Astrocyte (in vitro differentiated cells and primary cell): ENCODE results near the gene NPDC1. TPM values are rescaled to one million over a fixed set of nuclear protein-coding genes. Genes with fewer than 3 reads are reported as not detected.

Experiments used
- DNase-seq: peaks from one replicate; pipeline ENCODE4 v3.0.0-alpha.2; 2010; ENCODE audit warnings: low read depth
- FAIRE-seq: peaks from 2 replicates; lab custom pipeline; 2011; peaks lifted over from hg19 to GRCh38; lab: Jason Lieb, UNC
- H2AFZ ChIP-seq: 2 replicates; pipeline ENCODE4 v1.6.0; 2012; ENCODE audit warnings: low read depth, low read length, inconsistent platforms
- H3K27ac ChIP-seq: 2 replicates; pipeline ENCODE4 v1.5.1; 2011; ENCODE audit warnings: low read depth, low read length, inconsistent platforms
- H3K27me3 ChIP-seq: 2 replicates; pipeline ENCODE4 v1.6.0; 2011; ENCODE audit warnings: low read length, inconsistent platforms; ENCODE audit not compliant: insufficient read depth
- H3K36me3 ChIP-seq: 2 replicates; pipeline ENCODE4 v1.5.1; 2011; ENCODE audit warnings: low read length, inconsistent platforms; ENCODE audit not compliant: insufficient read depth
- H3K4me1 ChIP-seq: 2 replicates; pipeline ENCODE4 v1.5.1; 2011; ENCODE audit warnings: low read length, inconsistent platforms; ENCODE audit not compliant: insufficient read depth
- H3K4me2 ChIP-seq: 2 replicates; pipeline ENCODE4 v1.6.0; 2012; ENCODE audit warnings: low read length, inconsistent platforms
- H3K4me3 ChIP-seq: 2 replicates; pipeline ENCODE4 v1.5.1; 2011; ENCODE audit warnings: low read depth, mild to moderate bottlenecking, low read length, inconsistent platforms; ENCODE audit not compliant: insufficient read depth
- H3K79me2 ChIP-seq: 2 replicates; pipeline ENCODE4 v1.6.0; 2012; ENCODE audit warnings: mild to moderate bottlenecking, low read length, inconsistent platforms; ENCODE audit not compliant: insufficient read depth
- H3K9ac ChIP-seq: 2 replicates; pipeline ENCODE4 v1.6.0; 2012; ENCODE audit warnings: mild to moderate bottlenecking, low read length, inconsistent platforms
- H3K9me3 ChIP-seq: 2 replicates; pipeline ENCODE4 v1.5.1; 2012; ENCODE audit warnings: low read depth, mild to moderate bottlenecking, low read length, inconsistent platforms; ENCODE audit not compliant: insufficient read depth
- H4K20me1 ChIP-seq: 2 replicates; pipeline ENCODE4 v1.6.0; 2012; ENCODE audit warnings: low read length, inconsistent platforms; ENCODE audit not compliant: insufficient read depth
- H3K27ac Mint-ChIP-seq: one replicate; pipeline ENCODE4 v1.8.0; 2021; ENCODE audit warnings: mild to moderate bottlenecking, mixed read lengths; ENCODE audit not compliant: unreplicated experiment
- H3K27me3 Mint-ChIP-seq: one replicate; pipeline ENCODE4 v1.8.0; 2021; ENCODE audit warnings: low read depth, mixed read lengths; ENCODE audit not compliant: unreplicated experiment
- H3K36me3 Mint-ChIP-seq: one replicate; pipeline ENCODE4 v1.8.0; 2021; ENCODE audit warnings: low read depth, mixed read lengths; ENCODE audit not compliant: unreplicated experiment
- H3K4me1 Mint-ChIP-seq: one replicate; pipeline ENCODE4 v1.8.0; 2021; ENCODE audit warnings: low read depth, mixed read lengths; ENCODE audit not compliant: unreplicated experiment
- H3K4me3 Mint-ChIP-seq: one replicate; pipeline ENCODE4 v1.8.0; 2021; ENCODE audit warnings: mild to moderate bottlenecking, moderate library complexity, mixed read lengths; ENCODE audit not compliant: unreplicated experiment
- H3K9me3 Mint-ChIP-seq: one replicate; pipeline ENCODE4 v1.8.0; 2021; ENCODE audit warnings: mild to moderate bottlenecking, mixed read lengths; ENCODE audit not compliant: unreplicated experiment
- CTCF ChIP-seq: IDR thresholded peaks from 2 replicates; pipeline ENCODE4 v1.5.1; 2011; ENCODE audit warnings: low read depth, mild to moderate bottlenecking, inconsistent platforms, low read length, moderate library complexity; ENCODE audit not compliant: insufficient read depth
- EZH2 ChIP-seq: IDR thresholded peaks from 2 replicates; pipeline ENCODE4 v1.6.1; 2012; ENCODE audit warnings: mild to moderate bottlenecking, low read length, inconsistent platforms; ENCODE audit not compliant: insufficient read depth
- total RNA-seq: library from RNA; stranded (reverse); gene quantifications from 2 replicates; pipeline ENCODE4 v1.2.1, GENCODE V29; 2021

Gene NPDC1
- total RNA-seq, 1 donor from 2014 or later = 66.8 TPM

GRCh38 chr9:137052293-137052692 is 6.3 kb upstream of the NPDC1 start:
- H3K4me3 ChIP-seq = no peak overlapping the region
- H2AFZ ChIP-seq = no peak overlapping the region
- no peak overlapping the region for H3K27ac ChIP-seq
- DNase-seq (no peak), FAIRE-seq (no peak)
- H3K9me3 Mint-ChIP-seq = no peaks in the 10 kb centered on the region
- H3K79me2 ChIP-seq = no peaks in the 10 kb centered on the region
- TF ChIP-seq CTCF = no peak
- no peak for TF ChIP-seq EZH2
- H3K4me1 Mint-ChIP-seq = no peaks in the 10 kb centered on the region
- H3K4me1 ChIP-seq = peaks cover 5% of the 10 kb centered on the region
- no peak overlapping the region for H3K4me2 ChIP-seq
- no peaks in the 10 kb centered on the region for H3K36me3 Mint-ChIP-seq
- no peaks in the 10 kb centered on the region for H3K36me3 ChIP-seq
- no peaks in the 10 kb centered on the region for H4K20me1 ChIP-seq
- H3K9ac ChIP-seq = no peak overlapping the region
- H3K4me3 Mint-ChIP-seq = no peak overlapping the region
- H3K27ac Mint-ChIP-seq = no peak overlapping the region
- peaks cover 43% of the 10 kb centered on the region for H3K27me3 Mint-ChIP-seq
- peaks cover 25% of the 10 kb centered on the region for H3K27me3 ChIP-seq
- no peaks in the 10 kb centered on the region for H3K9me3 ChIP-seq

GRCh38 chr9:137051145-137051724 is 5.3 kb upstream of the NPDC1 start:
- peaks cover 7% of the 10 kb centered on the region for H3K4me1 ChIP-seq
- no peaks in the 10 kb centered on the region for H3K36me3 ChIP-seq
- H4K20me1 ChIP-seq = peaks cover 4% of the 10 kb centered on the region
- Mint-ChIP-seq H3K27ac (no peak overlapping the region), H3K36me3 (no peaks in the 10 kb centered on the region), H3K4me1 (no peaks in the 10 kb centered on the region), H3K4me3 (no peak overlapping the region), H3K27me3 (peaks cover 43% of the 10 kb centered on the region), H3K9me3 (no peaks in the 10 kb centered on the region)
- H3K9ac ChIP-seq = no peak overlapping the region
- FAIRE-seq (no peak), DNase-seq (no peak)
- H3K9me3 ChIP-seq = no peaks in the 10 kb centered on the region
- TF ChIP-seq EZH2 (no peak), CTCF (no peak)
- H3K79me2 ChIP-seq = no peaks in the 10 kb centered on the region
- no peak overlapping the region for H3K4me2 ChIP-seq
- H3K27ac ChIP-seq = no peak overlapping the region
- no peak overlapping the region for H2AFZ ChIP-seq
- H3K27me3 ChIP-seq = peaks cover 25% of the 10 kb centered on the region
- H3K4me3 ChIP-seq = no peak overlapping the region

GRCh38 chr9:137050570-137050969 is 4.6 kb upstream of the NPDC1 start:
- no peak overlapping the region for H3K4me3 Mint-ChIP-seq
- H3K27ac Mint-ChIP-seq = no peak overlapping the region
- Histone ChIP-seq H3K27ac (no peak overlapping the region), H4K20me1 (peaks cover 4% of the 10 kb centered on the region), H3K4me2 (no peak overlapping the region), H3K27me3 (peaks cover 25% of the 10 kb centered on the region), H3K79me2 (no peaks in the 10 kb centered on the region), H2AFZ (no peak overlapping the region), H3K4me1 (peaks cover 5% of the 10 kb centered on the region), H3K9me3 (no peaks in the 10 kb centered on the region), H3K36me3 (no peaks in the 10 kb centered on the region), H3K9ac (no peak overlapping the region), H3K4me3 (no peak overlapping the region)
- FAIRE-seq = no peak
- peaks cover 40% of the 10 kb centered on the region for H3K27me3 Mint-ChIP-seq
- no peaks in the 10 kb centered on the region for H3K36me3 Mint-ChIP-seq
- no peak for DNase-seq
- no peak for TF ChIP-seq EZH2
- TF ChIP-seq CTCF = no peak
- H3K9me3 Mint-ChIP-seq = no peaks in the 10 kb centered on the region
- H3K4me1 Mint-ChIP-seq = no peaks in the 10 kb centered on the region
